GM18508 (cell line): ENCODE data around the gene PXMP4.
A peak's percentile ranks its signal among the peaks of the same experiment; 100 is the strongest.
"Not testable (repeated sequence)": the region's sequence is repeated elsewhere in the genome, so short reads cannot be mapped to it uniquely, and the experiment has no call there.

Experiments used
- ATAC-seq: cut with Tn5 transposase; IDR thresholded peaks from one replicate; pipeline ENCODE4 v1.9.1; 2021; ENCODE audit warnings: moderate number of reproducible peaks; ENCODE audit not compliant: insufficient read depth, unreplicated experiment

Gene PXMP4

GRCh38 chr20:33719989-33720709, at the start of gene PXMP4:
PXMP4 (minus strand) TSS chr20:33720310; CDS start chr20:33720207, 103 bp downstream.
- peak; percentile 91 for ATAC-seq

- no peak for ATAC-seq
These were observed 48.9 kb upstream of the PXMP4 start for GRCh38 chr20:33769043-33769442.

GRCh38 chr20:33767777-33768138, 47.6 kb upstream of the PXMP4 start:
- no peak for ATAC-seq

GRCh38 chr20:33766686-33767085, 46.6 kb upstream of the PXMP4 start:
- ATAC-seq = no peak

- no peak for ATAC-seq
These were observed 45.5 kb upstream of the PXMP4 start for GRCh38 chr20:33765592-33765991.

- no peak for ATAC-seq
These were observed 45.0 kb upstream of the PXMP4 start for GRCh38 chr20:33765099-33765498.

- ATAC-seq = no peak
These were observed 41.7 kb upstream of the PXMP4 start for GRCh38 chr20:33761698-33762250.

- no peak for ATAC-seq
These were observed 37.3 kb upstream of the PXMP4 start for GRCh38 chr20:33757458-33757857.

GRCh38 chr20:33757046-33757445, 36.9 kb upstream of the PXMP4 start:
- no peak for ATAC-seq

GRCh38 chr20:33755936-33756490, 35.9 kb upstream of the PXMP4 start:
- ATAC-seq = not testable (repeated sequence)

- ATAC-seq = no peak
These were observed 33.7 kb upstream of the PXMP4 start for GRCh38 chr20:33753763-33754162.

GRCh38 chr20:33753143-33753542, 33.0 kb upstream of the PXMP4 start:
- ATAC-seq = no peak

- ATAC-seq = no peak
These were observed 31.7 kb upstream of the PXMP4 start for GRCh38 chr20:33751775-33752174.

GRCh38 chr20:33746325-33746998, 26.4 kb upstream of the PXMP4 start:
- no peak for ATAC-seq

- ATAC-seq = no peak
These were observed 24.8 kb upstream of the PXMP4 start for GRCh38 chr20:33744773-33745385.

- no peak for ATAC-seq
These were observed 24.1 kb upstream of the PXMP4 start for GRCh38 chr20:33744181-33744580.

- ATAC-seq = no peak
These were observed 20.1 kb upstream of the PXMP4 start for GRCh38 chr20:33740189-33740588.

- no peak for ATAC-seq
These were observed 19.4 kb upstream of the PXMP4 start for GRCh38 chr20:33739493-33739892.

GRCh38 chr20:33736962-33737361, 16.9 kb upstream of the PXMP4 start:
- ATAC-seq = no peak

GRCh38 chr20:33733654-33734576, 13.8 kb upstream of the PXMP4 start:
- no peak for ATAC-seq
